Measurements from ENCODE around the gene FOXJ3.
"Not testable (repeated sequence)": the region's sequence is repeated elsewhere in the genome, so short reads cannot be mapped to it uniquely, and the experiment has no call there.

FOXJ3 gene

DNA sequence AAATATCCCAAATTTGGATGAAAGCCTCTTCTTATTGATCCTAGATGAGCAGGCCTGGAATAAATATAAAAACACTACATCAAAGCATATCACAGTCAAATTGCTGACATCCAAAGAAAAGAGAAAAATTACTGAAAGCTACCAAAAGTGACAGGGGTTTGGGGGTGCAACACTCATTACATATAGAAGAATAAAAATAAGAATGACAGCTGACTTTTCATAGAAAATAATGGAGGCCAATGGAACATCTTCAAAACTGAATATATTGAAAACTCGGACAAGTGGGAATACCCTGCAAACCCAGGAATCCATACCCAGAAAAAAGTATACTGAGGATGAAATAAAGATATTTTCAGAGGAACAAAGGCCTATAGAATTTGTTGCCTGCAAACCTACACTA lies 84.0 kb downstream of the FOXJ3 start:
- DNase-seq (ENCODE audit: low read depth in 3 of 3), result no peak

GRCh38 chr1:42250164-42250563 lies 84.9 kb downstream of the FOXJ3 start:
- no peak for DNase-seq (ENCODE audit: low read depth in 3 of 3)

- no peak for DNase-seq (ENCODE audit: low read depth in 3 of 3)
Observed at GRCh38 chr1:42240966-42241755, 93.9 kb downstream of the FOXJ3 start.

- DNase-seq (ENCODE audit: low read depth in 3 of 3), result no peak
Observed at GRCh38 chr1:42239555-42239954, 95.5 kb downstream of the FOXJ3 start.

DNA sequence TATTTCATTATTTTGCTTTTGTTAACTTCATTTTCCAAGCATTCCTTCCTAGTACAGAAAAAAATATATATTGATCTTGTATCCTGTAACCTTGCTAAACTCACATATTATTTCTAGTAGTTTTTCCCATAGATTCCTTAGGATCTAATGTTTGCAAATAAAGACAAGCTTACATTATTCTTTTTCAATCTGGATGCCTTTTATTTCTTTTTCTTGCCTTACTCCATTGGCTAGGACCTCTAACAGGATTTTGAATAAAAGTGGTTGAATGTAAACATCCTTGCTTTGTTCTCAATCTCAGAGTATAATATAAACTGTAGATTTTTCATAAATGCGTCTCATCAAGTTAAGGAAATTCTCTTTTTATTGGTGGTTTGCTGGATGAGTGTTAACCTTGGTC lies 96.0 kb downstream of the FOXJ3 start:
- no peak for DNase-seq (ENCODE audit: low read depth in 3 of 3)

DNA sequence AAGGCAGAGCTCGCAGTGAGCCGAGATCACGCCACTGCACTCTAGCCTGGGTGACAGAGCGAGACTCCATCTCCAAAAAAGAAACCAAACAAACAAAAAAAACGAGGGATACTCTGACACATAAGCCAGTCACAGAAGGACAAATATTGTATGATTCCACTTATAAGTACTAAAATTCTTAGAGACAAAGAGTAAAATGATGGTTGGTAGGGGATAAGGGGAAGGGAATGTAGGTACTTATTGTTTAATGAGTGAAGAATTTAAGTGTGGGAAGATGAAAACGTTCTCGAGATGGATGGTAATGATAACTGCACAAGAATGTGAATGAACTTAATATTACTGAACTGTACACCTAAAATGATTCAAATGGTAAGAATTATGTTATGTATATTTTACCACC lies 103.8 kb downstream of the FOXJ3 start:
- DNase-seq (ENCODE audit: low read depth in 3 of 3), result no peak

GRCh38 chr1:42228938-42229337 lies 106.1 kb downstream of the FOXJ3 start:
- no peak for DNase-seq (ENCODE audit: low read depth in 3 of 3)

DNA sequence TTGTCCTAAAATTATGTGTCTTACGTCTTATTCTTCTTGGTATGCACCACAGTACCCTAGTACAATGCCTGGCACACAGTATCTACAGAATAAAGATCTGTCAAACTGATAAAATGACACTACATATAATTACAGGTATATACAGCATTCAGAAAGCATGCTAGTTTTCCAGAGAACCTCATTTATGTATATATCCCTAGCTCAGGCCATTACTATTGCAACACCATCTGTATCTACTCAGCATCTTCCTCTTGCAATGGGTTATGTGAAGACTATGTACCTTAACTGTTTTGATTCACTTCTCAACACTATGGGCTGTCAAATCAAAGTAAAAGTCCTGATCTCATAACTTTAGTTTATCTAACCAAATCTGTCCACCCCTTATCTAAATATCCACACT lies 112.0 kb downstream of the FOXJ3 start:
- DNase-seq (ENCODE audit: low read depth in 3 of 3), result no peak

GRCh38 chr1:42221952-42222606 lies 113.0 kb downstream of the FOXJ3 start:
- DNase-seq (ENCODE audit: low read depth in 3 of 3), result no peak

GRCh38 chr1:42221456-42221855 lies 113.6 kb downstream of the FOXJ3 start:
- DNase-seq (ENCODE audit: low read depth in 3 of 3), result no peak

DNA sequence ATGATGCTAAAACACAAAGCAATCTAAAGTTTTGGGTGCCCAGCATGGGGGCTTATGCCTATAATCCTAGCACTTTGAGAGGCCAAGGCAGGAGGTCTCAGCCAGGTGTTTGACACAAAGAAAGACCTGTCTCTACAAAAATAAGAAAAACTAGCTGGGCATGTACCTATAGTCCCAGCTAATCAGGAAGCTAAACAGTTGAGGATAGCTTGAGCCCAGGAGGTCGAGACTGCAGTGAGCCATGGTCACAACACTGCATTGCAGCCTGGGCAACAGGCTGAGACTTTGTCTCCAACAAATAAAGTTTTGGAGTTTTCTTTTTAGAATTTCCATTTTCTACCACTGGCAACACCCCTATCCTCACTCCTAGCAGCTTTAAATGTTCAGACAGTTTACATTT lies 115.4 kb downstream of the FOXJ3 start:
- no peak for DNase-seq (ENCODE audit: low read depth in 3 of 3)

GRCh38 chr1:42214447-42214871 lies 120.6 kb downstream of the FOXJ3 start:
- DNase-seq (ENCODE audit: low read depth in 3 of 3), result no peak

GRCh38 chr1:42211224-42211623 lies 123.8 kb downstream of the FOXJ3 start:
- no peak for DNase-seq (ENCODE audit: low read depth in 3 of 3)

GRCh38 chr1:42210421-42211133 lies 124.5 kb downstream of the FOXJ3 start:
- no peak for DNase-seq (ENCODE audit: low read depth in 3 of 3)

- no peak for DNase-seq (ENCODE audit: low read depth in 3 of 3)
Observed at GRCh38 chr1:42209526-42210251, 125.3 kb downstream of the FOXJ3 start.

DNA sequence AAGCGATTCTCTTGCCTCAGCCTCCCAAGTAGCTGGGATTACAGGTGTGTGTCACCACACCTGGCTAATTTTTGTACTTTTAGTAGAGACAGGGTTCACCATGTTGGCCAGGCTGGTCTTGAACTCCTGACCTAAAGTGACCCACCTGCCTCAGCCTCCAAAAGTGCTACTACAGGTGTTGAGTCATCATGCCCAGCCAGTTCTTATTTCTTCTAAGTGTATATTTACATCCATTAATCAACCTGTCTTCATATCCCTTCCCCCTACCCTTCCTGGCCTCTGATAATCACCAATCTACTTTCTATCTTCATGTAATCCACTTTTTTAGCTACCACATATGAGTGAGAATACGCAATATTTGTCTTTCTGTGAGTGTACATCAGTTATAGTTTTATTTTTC lies 128.1 kb downstream of the FOXJ3 start:
- DNase-seq (ENCODE audit: low read depth in 3 of 3), result not testable (repeated sequence)

- no peak for DNase-seq (ENCODE audit: low read depth in 3 of 3)
Observed at GRCh38 chr1:42206164-42206563, 128.9 kb downstream of the FOXJ3 start.

DNA sequence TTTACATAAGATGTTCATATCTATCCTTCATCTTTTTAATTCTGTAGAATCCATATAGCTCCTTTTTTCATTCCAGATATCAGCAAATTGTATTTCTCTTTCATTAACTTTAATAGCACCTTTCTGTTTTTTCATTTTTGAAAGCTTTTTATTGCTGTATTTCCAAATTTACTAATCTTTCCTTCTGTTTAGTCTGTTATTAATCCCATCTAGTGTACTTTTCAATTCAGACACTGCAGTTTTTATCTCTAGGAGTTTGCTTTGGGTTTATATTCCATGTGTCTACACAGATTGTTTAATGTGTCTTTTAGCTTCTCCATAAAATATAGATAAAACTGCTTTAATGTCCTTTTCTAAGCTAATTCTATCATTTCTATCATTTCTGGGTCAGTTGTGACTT lies 133.0 kb downstream of the FOXJ3 start:
- DNase-seq (ENCODE audit: low read depth in 3 of 3), result no peak

DNA sequence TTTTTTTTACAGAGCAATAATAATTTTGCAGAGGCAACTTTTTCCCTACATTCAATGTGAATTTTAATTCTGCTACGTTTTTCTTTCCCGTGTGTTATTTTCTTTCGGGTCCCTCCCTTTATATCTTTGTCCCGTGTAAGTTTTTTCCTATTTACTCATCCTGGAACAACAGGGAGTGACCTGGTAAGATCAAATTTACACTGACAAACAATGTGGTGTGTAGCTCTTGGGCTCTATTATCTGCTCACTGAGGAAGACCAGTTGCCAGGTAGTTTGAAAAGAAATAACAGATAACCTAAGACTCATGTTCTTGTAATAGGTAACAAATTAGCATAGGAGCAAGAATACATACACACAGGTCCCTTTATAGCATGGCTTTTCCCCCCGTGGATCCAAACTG lies 136.8 kb downstream of the FOXJ3 start:
- DNase-seq (ENCODE audit: low read depth in 3 of 3), result no peak

DNA sequence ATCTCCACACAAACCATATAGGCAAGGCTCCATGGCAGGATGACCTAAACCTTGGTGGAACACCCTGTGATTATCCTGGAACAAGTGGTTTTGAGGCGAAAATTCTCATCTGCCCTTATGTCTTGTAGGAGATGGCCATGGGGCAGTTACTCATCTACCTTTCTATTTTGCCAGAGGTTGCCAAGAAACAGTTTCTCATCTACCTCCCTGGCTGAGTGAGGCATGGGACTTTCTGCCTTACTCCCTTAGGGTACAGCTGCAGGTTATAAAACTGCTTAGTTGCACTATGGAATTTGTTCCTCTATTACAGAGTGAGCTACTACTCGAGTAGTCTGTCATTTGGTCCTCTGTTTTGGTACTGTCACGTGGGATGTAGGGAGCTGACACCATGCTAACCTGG lies 139.2 kb downstream of the FOXJ3 start:
- no peak for DNase-seq (ENCODE audit: low read depth in 3 of 3)

- DNase-seq (ENCODE audit: low read depth in 3 of 3), result no peak
Observed at GRCh38 chr1:42192106-42192505, 142.9 kb downstream of the FOXJ3 start.

DNA sequence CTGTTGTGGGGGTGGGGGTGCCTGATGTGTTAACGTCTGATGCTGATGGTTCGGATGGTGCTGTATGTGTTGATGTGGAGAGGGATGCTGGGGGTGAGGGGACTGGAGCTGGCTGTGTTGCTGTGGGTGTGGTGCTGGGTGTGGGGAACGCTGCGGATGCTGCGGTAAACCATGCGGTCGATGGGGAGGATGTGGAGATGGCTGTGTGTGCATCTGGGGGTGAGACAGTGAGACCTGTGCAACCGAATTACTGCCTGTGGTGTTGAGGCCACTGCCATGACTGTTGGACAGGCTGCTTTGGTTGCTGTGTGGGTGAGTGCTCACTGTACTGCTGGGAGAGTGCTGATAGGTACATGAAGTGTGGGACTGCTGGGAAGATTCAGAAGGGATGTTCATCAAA lies 143.7 kb downstream of the FOXJ3 start:
- DNase-seq (ENCODE audit: low read depth in 3 of 3), result no peak

Measured in stimulated activated CD4-positive, alpha-beta T cell treated with anti-CD3 and anti-CD28 coated beads, TNF-alpha, amount 100 ng/mL, for 4 hours (primary cell).